ENCODE measurements around the gene CELSR1.

The CELSR1 gene

DNA sequence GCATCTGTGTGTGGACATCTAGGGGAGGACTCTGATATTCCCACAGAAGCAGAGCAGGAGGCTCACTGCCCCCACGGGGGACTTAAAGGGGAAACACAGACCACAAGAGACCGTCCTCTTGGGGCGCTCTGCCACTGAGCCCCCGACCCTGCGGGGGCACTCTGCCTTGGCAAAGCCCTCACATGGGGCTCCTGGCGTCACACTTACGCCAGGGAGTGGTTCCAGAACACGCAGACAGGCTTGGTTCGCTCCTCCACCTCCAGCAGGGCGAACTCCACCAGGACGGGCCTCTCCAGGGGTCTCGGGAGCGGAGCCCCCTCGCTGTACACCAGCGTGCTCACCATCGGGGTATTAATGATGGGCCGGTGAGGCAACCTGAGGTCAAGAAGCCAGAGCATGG lies 156.8 kb downstream of the CELSR1 start:
- TF ChIP-seq, protein P1, sequence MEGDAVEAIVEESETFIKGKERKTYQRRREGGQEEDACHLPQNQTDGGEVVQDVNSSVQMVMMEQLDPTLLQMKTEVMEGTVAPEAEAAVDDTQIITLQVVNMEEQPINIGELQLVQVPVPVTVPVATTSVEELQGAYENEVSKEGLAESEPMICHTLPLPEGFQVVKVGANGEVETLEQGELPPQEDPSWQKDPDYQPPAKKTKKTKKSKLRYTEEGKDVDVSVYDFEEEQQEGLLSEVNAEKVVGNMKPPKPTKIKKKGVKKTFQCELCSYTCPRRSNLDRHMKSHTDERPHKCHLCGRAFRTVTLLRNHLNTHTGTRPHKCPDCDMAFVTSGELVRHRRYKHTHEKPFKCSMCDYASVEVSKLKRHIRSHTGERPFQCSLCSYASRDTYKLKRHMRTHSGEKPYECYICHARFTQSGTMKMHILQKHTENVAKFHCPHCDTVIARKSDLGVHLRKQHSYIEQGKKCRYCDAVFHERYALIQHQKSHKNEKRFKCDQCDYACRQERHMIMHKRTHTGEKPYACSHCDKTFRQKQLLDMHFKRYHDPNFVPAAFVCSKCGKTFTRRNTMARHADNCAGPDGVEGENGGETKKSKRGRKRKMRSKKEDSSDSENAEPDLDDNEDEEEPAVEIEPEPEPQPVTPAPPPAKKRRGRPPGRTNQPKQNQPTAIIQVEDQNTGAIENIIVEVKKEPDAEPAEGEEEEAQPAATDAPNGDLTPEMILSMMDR (conservative IDR thresholded peaks at IDR 0.05; ENCODE audit: low read depth): no peak
- CTCF ChIA-PET: no interaction called here
- no peak overlapping the region for H3K27ac ChIP-seq
- no peak for DNase-seq (ENCODE audit: low spot score)
- POLR2A ChIA-PET (ENCODE audit: low non-redundant PET): no interaction called here

DNA sequence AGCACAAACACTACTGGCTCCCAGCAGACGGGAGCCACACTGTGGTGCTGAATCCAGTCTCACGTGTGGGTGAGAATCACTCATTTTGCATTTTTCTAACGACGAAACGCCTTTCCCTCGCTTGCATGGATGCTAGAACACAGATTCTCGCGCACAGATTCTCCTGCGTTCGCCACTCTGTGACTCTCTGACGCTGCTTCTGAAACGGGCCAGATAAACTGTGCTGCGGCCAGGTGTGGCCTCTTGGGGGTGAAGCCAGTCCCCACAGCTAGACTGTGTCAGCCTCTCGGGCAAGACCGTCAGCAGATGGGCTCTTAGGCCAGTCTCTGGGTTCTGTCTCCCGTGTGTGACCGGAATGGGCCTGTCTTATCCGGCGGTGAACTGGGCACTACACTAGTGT lies 157.4 kb downstream of the CELSR1 start:
- peak overlapping the region; percentile 2; the same call in 1 of the 2 replicates for H3K27ac ChIP-seq
- DNase-seq (ENCODE audit: low spot score): no peak
- ChIA-PET CTCF (no interaction called here), POLR2A (ENCODE audit: low non-redundant PET) (no interaction called here)
- TF ChIP-seq, protein P1 (conservative IDR thresholded peaks at IDR 0.05; ENCODE audit: low read depth): no peak

DNA sequence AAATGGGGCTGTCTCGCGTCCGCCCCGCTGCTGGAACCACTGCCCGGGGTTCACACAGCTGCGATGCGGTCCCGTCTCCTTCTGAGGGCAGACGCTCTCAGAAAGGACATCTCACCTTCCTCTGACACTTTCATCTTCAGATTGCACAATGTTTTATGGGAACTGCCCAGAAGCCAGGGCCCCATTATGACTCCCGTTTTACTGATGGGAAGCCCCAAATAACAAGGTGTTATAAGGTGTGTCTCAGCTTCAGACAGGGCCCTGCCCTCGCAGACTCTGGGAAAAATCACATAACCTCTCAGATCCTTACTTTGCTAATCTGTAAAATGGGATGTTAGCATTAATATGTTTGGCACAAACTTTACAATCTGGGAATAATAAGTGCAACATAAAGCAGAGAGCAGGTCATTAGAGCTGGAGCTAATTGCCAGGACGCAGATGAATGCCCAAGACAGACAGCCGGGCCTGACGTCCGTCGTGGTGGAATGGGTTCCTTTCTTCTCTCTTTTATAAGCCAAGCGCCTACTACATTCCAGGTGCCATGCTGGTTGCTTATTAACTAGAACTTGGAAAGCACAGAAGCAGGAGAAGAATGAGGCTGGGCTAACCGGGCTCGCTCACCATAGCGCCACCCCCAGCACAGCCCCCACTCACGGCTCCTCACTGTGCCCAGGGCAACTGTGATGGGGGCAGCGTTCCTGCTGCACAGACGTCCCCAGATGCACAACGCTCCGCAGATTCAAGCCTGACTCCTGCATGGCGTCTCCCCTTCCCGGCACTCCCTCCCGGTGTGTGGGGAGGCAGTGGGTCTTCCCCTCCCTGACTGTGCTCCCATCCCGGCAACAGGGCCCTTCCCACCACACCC lies 158.1 kb downstream of the CELSR1 start:
- no peak for DNase-seq (ENCODE audit: low spot score)
- ChIA-PET POLR2A (ENCODE audit: low non-redundant PET) (no interaction called here), CTCF (interaction anchor here (1.9 kb wide), 1 partner anchor 12 kb away, joined by 6 read pairs; no protein-coding TSS in a partner anchor)
- H3K27ac ChIP-seq: peak overlapping the region; percentile 67
- TF ChIP-seq, protein P1 (conservative IDR thresholded peaks at IDR 0.05; ENCODE audit: low read depth): no peak

DNA sequence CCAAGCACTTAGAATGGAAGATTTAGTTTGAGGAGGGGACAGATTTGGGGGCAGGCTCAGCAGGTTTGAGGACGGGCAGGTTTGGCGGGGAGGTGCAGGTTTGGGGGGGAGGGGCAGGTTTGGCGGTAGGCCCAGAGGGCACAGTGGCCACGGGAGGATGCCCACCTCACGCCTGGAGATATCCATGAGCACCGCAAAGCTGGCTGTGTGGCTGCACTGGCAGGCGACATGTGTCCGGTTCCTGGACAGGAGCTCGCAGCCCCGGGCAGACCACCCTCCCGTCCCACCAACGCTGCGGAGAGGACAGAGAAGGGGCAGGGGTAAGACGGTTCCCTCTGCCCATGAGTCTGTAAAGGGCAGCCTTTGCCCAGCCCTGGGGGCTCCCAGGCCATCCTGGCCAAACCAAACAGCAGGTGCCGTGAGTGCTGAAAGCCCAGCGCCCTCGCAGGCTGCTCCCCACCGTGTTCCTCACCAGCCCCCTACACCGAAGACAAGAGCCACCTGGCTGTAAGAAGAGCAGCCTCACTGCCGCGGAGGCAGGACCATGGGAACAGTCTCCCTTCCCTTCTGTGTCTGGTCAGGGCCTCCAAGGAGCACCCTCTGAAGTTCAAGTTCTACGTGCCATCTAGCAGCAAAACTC lies 158.9 kb downstream of the CELSR1 start:
- no peak for DNase-seq (ENCODE audit: low spot score)
- ChIA-PET CTCF (interaction anchor here (1.9 kb wide), 1 partner anchor 11 kb away, joined by 6 read pairs; no protein-coding TSS in a partner anchor), POLR2A (ENCODE audit: low non-redundant PET) (no interaction called here)
- TF ChIP-seq, protein P1 (conservative IDR thresholded peaks at IDR 0.05; ENCODE audit: low read depth): no peak
- H3K27ac ChIP-seq: peak overlapping the region; percentile 67

DNA sequence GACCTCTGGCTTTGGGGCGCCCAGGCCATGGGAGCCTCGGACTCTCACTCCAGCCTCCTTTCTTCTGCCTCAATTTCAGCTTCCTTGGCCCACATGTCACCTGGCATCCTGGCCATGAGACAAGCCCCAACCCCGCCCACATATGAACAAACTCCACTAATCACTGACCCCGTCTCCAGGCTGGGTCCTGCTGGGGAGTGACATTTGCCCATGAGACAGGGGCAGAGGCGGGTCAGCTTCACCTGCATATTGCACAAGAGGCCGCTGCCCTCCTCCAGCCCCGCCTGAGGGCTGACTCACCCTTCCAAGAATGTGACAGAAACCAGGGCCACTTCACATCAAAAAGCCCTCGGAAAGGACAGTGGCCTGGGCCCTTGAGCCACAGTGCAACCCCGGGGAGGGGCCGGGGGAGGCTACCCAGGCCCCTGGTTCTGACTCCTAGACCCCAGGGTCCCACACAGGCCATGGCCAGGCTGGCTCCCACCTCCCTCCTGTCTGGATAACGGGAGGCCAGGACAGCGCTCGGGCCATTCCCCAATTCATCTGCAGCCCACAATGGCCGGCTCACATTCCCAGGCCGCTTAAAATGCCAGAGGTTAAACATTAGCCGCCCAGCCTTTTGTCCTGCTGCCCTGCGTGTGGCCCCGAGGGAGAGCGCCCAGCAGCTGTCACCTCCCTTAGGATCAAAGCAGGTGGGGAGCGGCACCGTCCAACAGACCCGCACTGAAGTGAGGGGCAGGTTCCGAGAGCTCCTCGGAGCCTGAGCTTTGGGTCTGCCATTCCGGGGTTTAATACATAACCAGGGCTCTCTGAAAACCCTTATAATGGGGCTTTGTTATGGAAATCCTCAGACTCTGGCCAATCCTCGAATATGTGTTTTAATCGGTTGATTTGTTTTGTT lies 159.6 kb downstream of the CELSR1 start:
- POLR2A ChIA-PET (ENCODE audit: low non-redundant PET): no interaction called here
- H3K27ac ChIP-seq: peak overlapping the region; percentile 67
- peak; percentile 74 for DNase-seq (ENCODE audit: low spot score)
- TF ChIP-seq, protein P1 (conservative IDR thresholded peaks at IDR 0.05; ENCODE audit: low read depth): no peak
- CTCF ChIA-PET: interaction anchor here (1.9 kb wide), 1 partner anchor 10 kb away, joined by 6 read pairs; no protein-coding TSS in a partner anchor
